Fibroblast of mammary gland (primary cell): ENCODE results near the gene TLR7.

ENCODE experiments used
- DNase-seq: peaks from one replicate; pipeline ENCODE4 v3.0.0-alpha.2; 2010; ENCODE audit warnings: low read depth
- H3K4me3 ChIP-seq: 2 replicates; pipeline ENCODE4 v1.5.1; 2011; ENCODE audit warnings: low read depth, mild to moderate bottlenecking, low read length, moderate library complexity; ENCODE audit not compliant: control insufficient read depth
- CTCF ChIP-seq: conservative IDR thresholded peaks from 2 replicates; pipeline ENCODE4 v1.5.1; 2011; ENCODE audit warnings: low read depth, low read length, inconsistent platforms; ENCODE audit not compliant: control insufficient read depth, insufficient read depth

TLR7 gene

DNA sequence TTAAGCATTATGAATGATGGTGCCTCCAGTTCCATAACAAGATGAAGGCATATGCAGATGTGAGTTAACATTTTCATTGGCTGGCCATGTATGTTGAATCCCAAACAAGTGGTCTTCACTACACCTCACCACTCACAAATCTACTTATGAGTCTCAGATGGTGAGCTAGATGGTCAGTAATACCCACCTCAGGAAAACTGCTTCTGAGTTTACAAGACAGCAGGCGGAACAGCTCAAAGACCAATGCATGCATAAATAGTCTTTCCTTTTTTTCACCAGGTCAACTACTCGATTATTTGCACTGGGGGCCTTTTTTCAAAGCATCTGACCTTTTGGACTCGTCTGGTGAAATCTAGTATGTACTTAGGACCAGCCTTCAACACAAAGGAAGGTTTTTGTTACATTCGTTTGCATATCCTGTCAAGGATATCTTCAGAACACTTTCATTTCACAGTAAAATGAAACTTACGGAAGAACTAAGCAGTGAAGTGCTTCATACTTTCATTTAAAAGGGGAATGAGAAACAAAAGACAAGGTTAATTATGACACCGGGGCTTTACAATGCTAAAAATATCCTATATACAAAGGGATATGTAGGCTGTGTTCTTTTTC is 23.1 kb upstream of the TLR7 start:
- DNase-seq: no peak
- no peak overlapping the region for H3K4me3 ChIP-seq
- no peak for TF ChIP-seq CTCF

- no peak for TF ChIP-seq CTCF
- no peak for DNase-seq
- H3K4me3 ChIP-seq: no peak overlapping the region
These were observed 22.6 kb upstream of the TLR7 start for GRCh38 chrX:12844319-12844718.

GRCh38 chrX:12865359-12865758 is 1.5 kb upstream of the TLR7 start:
- DNase-seq: no peak
- no peak for TF ChIP-seq CTCF
- H3K4me3 ChIP-seq: no peak overlapping the region

DNA sequence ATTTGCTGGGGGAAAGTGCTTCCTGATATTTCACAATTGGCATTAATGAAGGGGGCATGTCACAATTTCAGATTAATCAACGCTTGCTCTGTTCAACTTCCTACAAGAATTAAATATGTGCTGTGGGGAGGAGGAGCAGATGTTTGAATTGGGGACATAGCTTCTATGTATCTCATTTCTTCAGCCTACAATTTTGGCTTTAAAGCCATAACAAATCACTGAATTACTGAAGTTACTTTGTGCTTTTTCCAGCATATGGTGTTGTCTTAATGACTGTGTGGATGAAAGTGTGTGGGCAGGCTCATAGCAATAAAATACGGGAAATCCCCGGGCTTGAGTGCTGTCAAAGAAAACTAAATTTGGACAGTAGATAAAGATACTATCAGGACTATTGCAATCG is 813 bp downstream of the TLR7 start:
- DNase-seq: no peak
- H3K4me3 ChIP-seq: no peak overlapping the region

GRCh38 chrX:12868747-12869146 is 1.9 kb downstream of the TLR7 start:
- no peak for TF ChIP-seq CTCF
- no peak for DNase-seq
- no peak overlapping the region for H3K4me3 ChIP-seq

More for the DNA sequence above, 813 bp downstream of the TLR7 start:
- TF ChIP-seq CTCF: no peak

GRCh38 chrX:12871257-12871656 is 4.4 kb downstream of the TLR7 start:
- no peak for TF ChIP-seq CTCF
- no peak overlapping the region for H3K4me3 ChIP-seq
- DNase-seq: no peak

GRCh38 chrX:12872741-12873140 is 5.9 kb downstream of the TLR7 start:
- DNase-seq: no peak
- H3K4me3 ChIP-seq: no peak overlapping the region
- TF ChIP-seq CTCF: no peak
